HG03097 (cell line): Measurements from ENCODE around the gene SIAH3.

Experiments used
- ATAC-seq: cut with Tn5 transposase; IDR thresholded peaks from one replicate; pipeline ENCODE4 v1.9.1; 2021; ENCODE audit not compliant: unreplicated experiment, low FRiP score

Gene SIAH3

GRCh38 chr13:45748941-45749759 lies 102.4 kb downstream of the SIAH3 start:
- no peak for ATAC-seq

GRCh38 chr13:45747071-45747470 lies 104.5 kb downstream of the SIAH3 start:
- ATAC-seq: no peak

GRCh38 chr13:45744979-45745378 lies 106.6 kb downstream of the SIAH3 start:
- ATAC-seq: no peak

GRCh38 chr13:45742985-45743384 lies 108.6 kb downstream of the SIAH3 start:
- no peak for ATAC-seq

GRCh38 chr13:45737571-45738017 lies 114.0 kb downstream of the SIAH3 start:
- ATAC-seq: no peak

GRCh38 chr13:45733361-45733760 lies 118.2 kb downstream of the SIAH3 start:
- no peak for ATAC-seq

- ATAC-seq: no peak
Observed at GRCh38 chr13:45732916-45733315, 118.6 kb downstream of the SIAH3 start.

GRCh38 chr13:45731455-45731854 lies 120.1 kb downstream of the SIAH3 start:
- ATAC-seq: no peak

GRCh38 chr13:45728759-45729158 lies 122.8 kb downstream of the SIAH3 start:
- ATAC-seq: no peak
